Measurements from ENCODE around the gene EGLN1.
"Not testable (repeated sequence)": the region's sequence is repeated elsewhere in the genome, so short reads cannot be mapped to it uniquely, and the experiment has no call there.

Gene EGLN1

DNA sequence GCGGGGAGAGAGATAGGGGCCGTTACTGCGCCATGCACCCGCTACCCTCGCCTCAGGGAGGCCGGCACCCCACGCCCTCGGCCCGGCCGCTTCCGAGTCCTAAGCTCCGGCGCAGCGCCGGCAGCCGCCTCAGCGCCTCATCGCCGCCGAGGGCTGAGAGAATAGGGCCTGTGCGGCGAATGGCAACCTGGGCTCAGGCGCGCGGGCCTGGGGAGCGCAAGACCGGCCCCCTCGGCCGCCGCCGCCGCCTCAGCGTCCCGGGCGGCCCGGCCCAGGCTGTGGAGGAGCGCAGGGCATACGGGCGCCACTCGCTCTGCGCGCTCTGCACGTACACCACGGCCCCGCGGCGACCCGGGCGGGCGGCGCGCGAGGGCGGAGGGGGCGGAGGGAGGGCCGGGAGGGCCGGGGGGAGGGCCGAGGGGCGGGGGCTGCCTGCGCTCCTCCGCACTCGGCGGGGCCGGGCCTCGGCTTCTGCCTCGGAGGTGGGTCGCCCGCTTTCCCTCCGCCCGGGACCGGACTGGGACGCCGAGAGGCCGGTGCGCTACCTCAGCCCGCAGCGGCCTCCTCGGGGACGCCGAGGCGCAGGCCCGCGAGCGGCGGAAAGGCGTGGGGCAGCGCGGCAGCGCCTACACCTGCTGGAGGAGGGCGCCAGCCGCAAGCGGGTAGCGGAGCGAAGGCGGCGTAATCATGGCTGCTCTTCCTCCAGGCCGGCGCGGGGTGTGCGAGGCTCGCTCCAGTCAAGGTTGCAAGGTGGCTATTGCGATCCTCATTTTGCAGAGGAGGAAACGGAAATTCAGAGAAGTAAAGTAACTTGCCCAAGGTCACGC is at the start of gene EGLN1:
TSS of gene EGLN1 (minus strand) at position 317 of the 827 bp plus-strand sequence. CDS start 399 bp downstream, outside the sequence.
- peak; percentile 26; the same call in 1 of the 2 replicates for TF ChIP-seq CTCF (conservative IDR thresholded peaks at IDR 0.05; ENCODE audit: low read length)
- peak; percentile 81 for DNase-seq (ENCODE audit: low read depth)
- H3K4me3 ChIP-seq (ENCODE audit: low read length), result peak within 1 kb of the TSS; percentile 83

- not testable (repeated sequence) for DNase-seq (ENCODE audit: low read depth); H3K4me3 ChIP-seq (ENCODE audit: low read length)
Measured at GRCh38 chr1:231471500-231471899, 49.4 kb upstream of the EGLN1 start.

- not testable (repeated sequence) for H3K4me3 ChIP-seq (ENCODE audit: low read length)
Measured at GRCh38 chr1:231471027-231471426, 48.9 kb upstream of the EGLN1 start.

DNA sequence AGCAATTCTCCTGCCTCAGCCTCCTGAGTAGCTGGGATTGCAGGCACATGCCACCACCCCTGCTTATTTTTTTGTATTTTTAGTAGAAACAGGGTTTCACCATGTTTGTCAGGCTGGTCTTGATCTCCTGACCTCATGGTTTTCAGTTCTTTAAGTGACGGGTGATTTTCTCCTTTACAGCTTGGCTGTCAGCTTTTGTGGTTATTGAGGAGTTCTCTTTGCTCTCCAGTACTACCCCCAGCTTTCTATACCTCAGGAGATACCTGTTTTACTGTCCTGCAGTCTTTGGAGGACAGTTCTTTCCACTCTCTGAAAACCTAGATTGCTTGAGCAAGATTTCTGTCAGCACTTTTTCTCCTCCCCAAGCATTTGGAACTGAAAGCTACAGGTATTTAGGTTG is 45.9 kb upstream of the EGLN1 start:
- no peak for TF ChIP-seq CTCF (conservative IDR thresholded peaks at IDR 0.05; ENCODE audit: low read length)
- no peak for DNase-seq (ENCODE audit: low read depth)
- H3K4me3 ChIP-seq (ENCODE audit: low read length), result no peak overlapping the region

More at GRCh38 chr1:231471027-231471426, 48.9 kb upstream of the EGLN1 start:
- DNase-seq (ENCODE audit: low read depth), result not testable (repeated sequence)

DNA sequence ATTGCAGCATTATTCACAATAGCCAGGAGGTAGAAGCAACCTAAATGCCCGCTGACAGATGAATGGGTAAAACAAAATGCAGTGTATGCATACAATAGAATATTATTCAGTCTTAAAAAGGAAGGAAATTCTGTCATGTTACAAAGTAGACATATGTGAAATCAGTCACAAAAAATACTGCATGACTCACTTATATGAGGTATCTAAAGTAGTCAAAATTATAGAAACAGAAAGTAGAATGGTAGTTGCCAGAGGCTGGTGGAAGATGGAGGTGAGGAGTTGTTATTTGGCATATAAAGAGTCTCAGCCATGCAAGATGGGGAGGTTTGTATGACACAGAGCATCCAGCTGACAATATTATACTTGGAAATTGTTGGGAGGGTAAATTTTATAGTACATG is 43.0 kb upstream of the EGLN1 start:
- H3K4me3 ChIP-seq (ENCODE audit: low read length), result no peak overlapping the region
- no peak for DNase-seq (ENCODE audit: low read depth)
- no peak for TF ChIP-seq CTCF (conservative IDR thresholded peaks at IDR 0.05; ENCODE audit: low read length)

- no peak for DNase-seq (ENCODE audit: low read depth)
- no peak for TF ChIP-seq CTCF (conservative IDR thresholded peaks at IDR 0.05; ENCODE audit: low read length)
- H3K4me3 ChIP-seq (ENCODE audit: low read length), result no peak overlapping the region
Measured at GRCh38 chr1:231463541-231463940, 41.5 kb upstream of the EGLN1 start.

DNA sequence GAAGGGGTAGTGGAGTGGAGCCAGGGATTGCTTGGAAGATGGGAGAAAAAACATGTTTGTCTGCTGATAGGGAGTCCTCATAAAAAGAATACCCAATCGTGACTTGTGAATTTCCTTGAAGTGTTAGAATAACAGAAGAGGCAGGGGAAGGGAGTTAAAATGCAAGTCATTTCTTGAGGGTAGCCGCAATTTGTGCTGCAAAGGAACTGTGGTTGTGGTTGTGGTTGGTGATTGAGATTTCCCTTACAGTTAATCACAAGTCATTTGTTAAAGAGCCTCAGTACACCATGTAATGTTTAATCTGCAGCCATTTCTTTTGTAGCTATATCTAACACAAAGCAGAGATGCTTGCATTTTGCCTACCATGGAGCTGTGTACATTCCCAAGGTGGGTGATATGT is 38.5 kb upstream of the EGLN1 start:
- peak; percentile 1 for DNase-seq (ENCODE audit: low read depth)
- TF ChIP-seq CTCF (conservative IDR thresholded peaks at IDR 0.05; ENCODE audit: low read length), result no peak
- no peak overlapping the region for H3K4me3 ChIP-seq (ENCODE audit: low read length)

GRCh38 chr1:231459438-231459837 is 37.4 kb upstream of the EGLN1 start:
- DNase-seq (ENCODE audit: low read depth); H3K4me3 ChIP-seq (ENCODE audit: low read length): not testable (repeated sequence)

GRCh38 chr1:231457956-231458355 is 35.9 kb upstream of the EGLN1 start:
- DNase-seq (ENCODE audit: low read depth), result not testable (repeated sequence)

GRCh38 chr1:231454133-231454532 is 32.0 kb upstream of the EGLN1 start:
- not testable (repeated sequence) for H3K4me3 ChIP-seq (ENCODE audit: low read length); DNase-seq (ENCODE audit: low read depth)

More at GRCh38 chr1:231457956-231458355, 35.9 kb upstream of the EGLN1 start:
- not testable (repeated sequence) for H3K4me3 ChIP-seq (ENCODE audit: low read length)

All from AG10803 (cell line).